SK-MEL-5 (cell line): ENCODE measurements around the gene SLC35A1. TPM values are rescaled to one million over a fixed set of nuclear protein-coding genes. Genes with fewer than 3 reads are reported as not detected.
"Not testable (repeated sequence)": the region's sequence is repeated elsewhere in the genome, so short reads cannot be mapped to it uniquely, and the experiment has no call there.

Experiments used
- DNase-seq: peaks from one replicate; pipeline ENCODE4 v3.0.0-alpha.2; 2016; ENCODE audit warnings: low read depth, low spot score
- in situ Hi-C: cut with HindIII; loops from 2 replicates; pipeline ENCODE4 v1.10.0; 2016; ENCODE audit warnings: low sequenced_read_pairs, high pct_unique_total_duplicates, low pct_unique_long_range_greater_than_20kb
- polyA plus RNA-seq, 2 experiments: library from polyadenylated mRNA; depleted of rRNA; stranded (reverse); fragments of >200 nt; gene quantifications; 2 replicates each; pipeline ENCODE4 v1.2.3, GENCODE V29; 2015
- total RNA-seq: library from RNA; depleted of rRNA; stranded (reverse); fragments of >200 nt; shearing (Covaris generic); gene quantifications from 2 replicates; pipeline ENCODE4 v1.2.3, GENCODE V29; 2014; rRNA removed

Gene SLC35A1
- 16.7 and 19.8 TPM in 2 replicates for total RNA-seq
- 14.6 and 17.5 TPM in 2 replicates for polyA plus RNA-seq (2015; cell fraction: cytosol; rRNA removed)
- 26.4 and 34.4 TPM in 2 replicates for polyA plus RNA-seq (2015; cell fraction: nucleus; rRNA removed)

GRCh38 chr6:87472525-87473418, at the start of gene SLC35A1:
Gene SLC35A1, plus strand, starts transcription at chr6:87472974. Its CDS starts 30 bp downstream, at chr6:87473004.
- in situ Hi-C loops: no loop called here
- DNase-seq: peak; percentile 80

GRCh38 chr6:87426789-87427188, 46.0 kb upstream of the SLC35A1 start:
- DNase-seq: peak; percentile 59
- in situ Hi-C loops: no loop called here

- in situ Hi-C loops: no loop called here
- peak; percentile 3 for DNase-seq
Measured at GRCh38 chr6:87430499-87430898, 42.3 kb upstream of the SLC35A1 start.

- DNase-seq: no peak
- in situ Hi-C loops: no loop called here
Measured at GRCh38 chr6:87431263-87431662, 41.5 kb upstream of the SLC35A1 start.

- in situ Hi-C loops: no loop called here
- peak; percentile 57 for DNase-seq
Measured at GRCh38 chr6:87436435-87436834, 36.3 kb upstream of the SLC35A1 start.

GRCh38 chr6:87441711-87442110, 31.1 kb upstream of the SLC35A1 start:
- no peak for DNase-seq
- in situ Hi-C loops: no loop called here

GRCh38 chr6:87444362-87444761, 28.4 kb upstream of the SLC35A1 start:
- in situ Hi-C loops: no loop called here
- no peak for DNase-seq

GRCh38 chr6:87465051-87465450, 7.7 kb upstream of the SLC35A1 start:
- peak; percentile 2 for DNase-seq
- in situ Hi-C loops: no loop called here

GRCh38 chr6:87473419-87473903, 687 bp downstream of the SLC35A1 start:
- peak; percentile 9 for DNase-seq
- in situ Hi-C loops: no loop called here

GRCh38 chr6:87481931-87482330, 9.2 kb downstream of the SLC35A1 start:
- in situ Hi-C loops: no loop called here
- DNase-seq: no peak

- DNase-seq: no peak
- in situ Hi-C loops: no loop called here
Measured at GRCh38 chr6:87482366-87482765, 9.6 kb downstream of the SLC35A1 start.

- in situ Hi-C loops: no loop called here
- peak; percentile 16 for DNase-seq
Measured at GRCh38 chr6:87483929-87484328, 11.2 kb downstream of the SLC35A1 start.

GRCh38 chr6:87484491-87484890, 11.7 kb downstream of the SLC35A1 start:
- in situ Hi-C loops: no loop called here
- no peak for DNase-seq

GRCh38 chr6:87487555-87487954, 14.8 kb downstream of the SLC35A1 start:
- DNase-seq: no peak

GRCh38 chr6:87489326-87489725, 16.6 kb downstream of the SLC35A1 start:
- DNase-seq, in situ Hi-C loops: not testable (repeated sequence)

More at GRCh38 chr6:87487555-87487954, 14.8 kb downstream of the SLC35A1 start:
- in situ Hi-C loops: no loop called here

GRCh38 chr6:87494761-87495422, 22.1 kb downstream of the SLC35A1 start:
- in situ Hi-C loops: no loop called here

GRCh38 chr6:87498048-87498447, 25.3 kb downstream of the SLC35A1 start:
- in situ Hi-C loops: no loop called here
- no peak for DNase-seq

More at GRCh38 chr6:87494761-87495422, 22.1 kb downstream of the SLC35A1 start:
- no peak for DNase-seq

- DNase-seq: no peak
- in situ Hi-C loops: no loop called here
Measured at GRCh38 chr6:87501809-87502572, 29.2 kb downstream of the SLC35A1 start.
